K562 (cell line): Measurements from ENCODE around the gene ADGRG1. TPM values are rescaled to one million over a fixed set of nuclear protein-coding genes. Genes with fewer than 3 reads are reported as not detected.
A peak's percentile ranks its signal among the peaks of the same experiment; 100 is the strongest.

Source experiments
- ATAC-seq: fragments of 200-7000 bp; cut with Tn5 transposase; 3 replicates; pipeline ENCODE4 v1.9.1; 2020; ENCODE audit warnings: moderate library complexity
- BruUV-seq: library from RNA; stranded (reverse); fragments of 400-500 nt; replicated peaks from 2 replicates; lab custom pipeline; 2021; lab: Mats Ljungman, UMichigan
- CTCF ChIA-PET: fragments of 300-600 bp; formaldehyde crosslinking; extraction: SDS; loops from one replicate; lab custom pipeline; 2021; ENCODE audit warnings: low intra/inter-chr PET ratio; lab: Yijun Ruan, JAX
- POLR2A ChIA-PET: fragments of 300-600, 350-650 bp; sonication (Branson Sonifier 250); formaldehyde crosslinking; extraction: SDS; loops from one replicate; lab custom pipeline; 2021; ENCODE audit warnings: antibody characterized with exemption, inconsistent platforms; lab: Yijun Ruan, JAX
- DNase-seq, 4 experiments: peaks; one replicate each; pipeline versions ENCODE4 v3.0.0 to v3.0.0-alpha.2; 2011 to 2018; ENCODE audit warnings: low spot score in 3 of 4, mixed read lengths in 3 of 4; ENCODE audit errors: extremely low read depth in 1 of 4
- FAIRE-seq: peaks from 2 replicates; lab custom pipeline; 2011; peaks lifted over from hg19 to GRCh38; lab: Jason Lieb, UNC
- H2AFZ ChIP-seq: 2 replicates; pipeline ENCODE4 v1.6.0; 2011; ENCODE audit warnings: low read depth, low read length, control low read depth, inconsistent platforms
- H3K27ac ChIP-seq: fragments of 200-600 bp; 3 replicates; pipeline ENCODE4 v1.8.0; 2011; ENCODE audit warnings: low read depth, mild to moderate bottlenecking, control low read depth, inconsistent platforms, low read length, moderate library complexity, mixed read lengths; ENCODE audit errors: extremely low read depth
- H3K27me3 ChIP-seq, 2 experiments: fragments of 300-600 bp in 1 of 2; 2 replicates in 1 of 2; 3 replicates in 1 of 2; pipeline versions ENCODE4 v1.6.0 to v1.8.0; 2011; ENCODE audit warnings: inconsistent platforms in 2 of 2, low read length in 2 of 2, mild to moderate bottlenecking in 1 of 2, mixed read lengths in 1 of 2, moderate library complexity in 1 of 2; ENCODE audit not compliant: control insufficient read depth in 2 of 2, insufficient read depth in 2 of 2
- H3K36me3 ChIP-seq: fragments of 300-600 bp; 3 replicates; pipeline ENCODE4 v1.8.0; 2011; ENCODE audit warnings: mild to moderate bottlenecking, low read length, inconsistent platforms; ENCODE audit not compliant: control insufficient read depth, insufficient read depth
- H3K4me1 ChIP-seq, 2 experiments: fragments of 200-600 bp in 1 of 2; replicated peaks in 1 of 2; 2 replicates in 1 of 2; 3 replicates in 1 of 2; pipeline versions ENCODE4 v1.5.1 to v1.8.0; 2011; ENCODE audit warnings: inconsistent platforms in 2 of 2, low read length in 2 of 2, mild to moderate bottlenecking in 1 of 2, mixed read lengths in 1 of 2, moderate library complexity in 1 of 2; ENCODE audit not compliant: control insufficient read depth in 2 of 2, insufficient read depth in 2 of 2
- H3K4me2 ChIP-seq: 2 replicates; pipeline ENCODE4 v1.6.1; 2011; ENCODE audit warnings: low read length, control low read depth, inconsistent platforms, mixed read lengths; ENCODE audit not compliant: insufficient read depth
- H3K4me3 ChIP-seq: fragments of 200-600 bp; sonication (generic), shearing (Covaris generic); 2 replicates; pipeline ENCODE4 v1.5.1; 2016; ENCODE audit warnings: control low read depth, inconsistent platforms
- H3K79me2 ChIP-seq: fragments of 200-600 bp; 3 replicates; pipeline ENCODE4 v1.8.0; 2011; ENCODE audit warnings: low read length, inconsistent platforms; ENCODE audit not compliant: control insufficient read depth, insufficient read depth
- H3K9ac ChIP-seq, 2 experiments: 2 replicates each; pipeline versions ENCODE4 v1.6.0 to v1.6.1; 2011; ENCODE audit warnings: low read depth in 2 of 2, low read length in 2 of 2, control low read depth in 1 of 2, inconsistent platforms in 1 of 2, mild to moderate bottlenecking in 1 of 2, mixed read lengths in 1 of 2; ENCODE audit not compliant: insufficient read depth in 1 of 2
- H3K9me1 ChIP-seq: one replicate; pipeline ENCODE4 v1.6.0; 2011; ENCODE audit warnings: inconsistent platforms, mild to moderate bottlenecking, low read length, moderate library complexity; ENCODE audit not compliant: control insufficient read depth, insufficient read depth
- H3K9me3 ChIP-seq: replicated peaks from 2 replicates; pipeline ENCODE4 v1.5.1; 2011; ENCODE audit warnings: low read depth, low read length, inconsistent platforms; ENCODE audit not compliant: control insufficient read depth, insufficient read depth
- H4K20me1 ChIP-seq: replicated peaks from 2 replicates; pipeline ENCODE4 v1.6.1; 2011; ENCODE audit warnings: low read length, inconsistent platforms, mixed read lengths; ENCODE audit not compliant: control insufficient read depth, insufficient read depth
- FOXA3 ChIP-seq, 2 experiments: fragments of 450-650 bp in 1 of 2; sonication (generic) in 1 of 2; formaldehyde crosslinking; IDR thresholded peaks in 1 of 2; conservative IDR thresholded peaks in 1 of 2; 2 replicates each; pipeline versions ENCODE4 v1.4.0 to v1.8.0; 2020 to 2022; ENCODE audit warnings: mild to moderate bottlenecking in 2 of 2, missing genetic modification reagents in 1 of 2
- IRF9 ChIP-seq: fragments of 450-650 bp; IDR thresholded peaks from 2 replicates; pipeline ENCODE4 v1.6.1; 2016; ENCODE audit warnings: missing biosample characterization, missing genetic modification characterization
- RBM15 ChIP-seq: fragments of 200-400 bp; formaldehyde crosslinking; IDR thresholded peaks from 2 replicates; pipeline ENCODE4 v1.6.1; 2018; ENCODE audit warnings: mild to moderate bottlenecking, low read length, moderate library complexity; ENCODE audit not compliant: insufficient read depth
- TFAP4 ChIP-seq: sonication (generic); formaldehyde crosslinking; IDR thresholded peaks from 2 replicates; pipeline ENCODE4 v1.8.0; 2022; ENCODE audit warnings: missing genetic modification reagents, mild to moderate bottlenecking, moderate library complexity, borderline replicate concordance
- ZNF24 ChIP-seq: fragments of 450-650 bp; IDR thresholded peaks from 2 replicates; pipeline ENCODE4 v1.6.1; 2016
- WGBS: fragments of 100-300 bp; shearing (Covaris generic); methylation state at CpG from one replicate; pipeline ENCODE4 v1.1.6; 2016; ENCODE audit warnings: low coverage, mixed read lengths; ENCODE audit not compliant: insufficient coverage; ENCODE audit errors: missing lambda C conversion rate; 5-methylcytosine and 5-hydroxymethylcytosine counted together
- in situ Hi-C: fragments of 300-500 bp; cut with MboI; formaldehyde crosslinking; loops from 4 replicates; pipeline ENCODE4 v1.15.0; 2018; ENCODE audit warnings: inconsistent platforms, mixed read lengths
- intact Hi-C: fragments of 100-400 bp; cut with micrococcal nuclease; formaldehyde crosslinking; loops from 2 replicates; pipeline ENCODE4 v1.14.2; 2022
- polyA plus RNA-seq, 8 experiments: library from polyadenylated mRNA; depleted of rRNA in 4 of 8; stranded (reverse) in 5 of 8; unstranded in 3 of 8; fragments of >200 nt; fragmentation: Nextera tagmentation in 2 of 8; fragmentation: Illumina TruSeq in 1 of 8; extraction: Ambion mirVana in 2 of 8; extraction: Trizol in 1 of 8; gene quantifications; 2 replicates each; pipeline versions ENCODE4 v1.2.1 to v1.2.3, GENCODE V29; 2011 to 2014; ENCODE audit warnings: inconsistent platforms in 1 of 8, missing spikeins in 1 of 8
- total RNA-seq, 7 experiments: library from RNA; depleted of rRNA in 6 of 7; stranded (reverse); fragments of >200 nt in 6 of 7; fragmentation: Illumina TruSeq in 2 of 7; extraction: Trizol in 2 of 7; gene quantifications; 2 replicates each; pipeline versions ENCODE4 v1.2.1 to v1.2.3, GENCODE V29; 2011 to 2021; ENCODE audit warnings: low replicate concordance in 1 of 7

Gene ADGRG1
- total and polyA plus RNA-seq, 9 of the 15 experiments (the other 6 are each of a cell fraction or from before 2014, with no cell fraction given), result 0.04 to 0.31 (median 0.16) TPM; not detected in 6

DNA sequence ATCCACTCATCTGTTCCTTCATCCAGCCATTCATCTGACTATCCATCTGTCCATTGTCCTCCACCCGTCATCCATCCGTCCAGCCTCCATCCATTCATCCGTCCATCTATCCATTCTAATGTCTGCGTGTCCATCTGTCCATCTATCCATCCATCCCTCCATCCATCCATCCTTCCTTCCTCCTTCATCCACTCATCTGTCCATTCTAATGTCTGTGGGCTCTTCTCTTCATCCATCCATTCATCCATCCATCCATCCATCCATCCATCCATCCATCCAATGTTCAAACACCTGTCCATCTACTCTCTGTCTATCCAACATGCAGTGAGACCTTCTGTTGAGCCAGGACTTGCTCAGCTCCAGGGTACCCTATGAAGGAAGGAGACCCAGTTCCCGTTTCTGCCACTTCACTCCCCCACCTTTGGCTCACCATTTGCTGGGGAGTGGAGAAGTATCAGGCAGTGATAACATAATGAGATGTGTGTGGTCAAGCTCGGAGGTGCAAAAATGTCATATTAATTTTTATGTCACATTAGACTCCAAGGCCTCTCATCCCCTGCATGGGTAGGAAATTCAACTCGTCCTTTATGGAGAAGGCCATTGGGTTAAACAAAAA, 36.5 kb upstream of the ADGRG1 start (continued):
- TF ChIP-seq RBM15 (no peak), FOXA3 (CRISPR knock-in tag; conservative IDR thresholded peaks at IDR 0.05 in 1 of 2, IDR thresholded peaks at IDR 0.05 in 1 of 2) (no peak), IRF9 (tag) (0 out of 2 replicates have a peak, but pooled peaks have one; percentile 10), ZNF24 (no peak)

DNA sequence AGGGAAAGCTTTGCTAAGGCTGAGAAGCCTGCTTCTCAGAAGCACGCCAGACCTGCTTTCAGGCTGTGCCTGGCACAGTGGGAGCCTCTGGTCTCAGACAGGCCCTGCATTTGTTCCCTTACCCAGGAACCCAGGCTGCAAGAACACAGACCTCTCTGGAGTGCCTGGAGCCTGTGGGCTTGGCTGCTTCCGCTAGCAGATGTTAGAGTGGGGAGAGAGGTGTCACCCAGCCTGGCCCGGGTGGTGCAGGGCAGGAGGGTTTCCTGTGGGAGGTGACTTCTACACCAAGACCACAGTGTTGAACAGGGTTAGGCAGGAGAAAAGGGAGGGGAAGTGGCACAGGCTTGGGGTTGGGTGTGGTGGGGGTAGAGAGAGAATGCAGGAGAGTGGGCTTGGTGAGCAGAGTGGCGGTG, 35.8 kb upstream of the ADGRG1 start:
- peaks cover 6 to 11% of the 10 kb centered on the region in 2 experiments; a peak in 4 of 5 replicates for H3K4me1 ChIP-seq
- no peak for TF ChIP-seq TFAP4 (CRISPR knock-in tag)
- H3K9me3 ChIP-seq, result no peaks in the 10 kb centered on the region; the same call in 1 of the 2 replicates
- no peak for ATAC-seq
- ChIA-PET POLR2A (no interaction called here), CTCF (interaction anchor here (1.8 to 2.8 kb wide), 2 partner anchors 53 to 56 kb away, joined by 8 to 65 read pairs; no protein-coding TSS in a partner anchor)
- H3K79me2 ChIP-seq, result no peaks in the 10 kb centered on the region
- in situ Hi-C loops (no loop called here), intact Hi-C loops (loop anchor here (5.0 to 10.0 kb wide), 2 partner anchors 130 to 272 kb away; no protein-coding TSS in a partner anchor)
- no peaks in the 10 kb centered on the region for H3K36me3 ChIP-seq
- 2% methylated on average over 4 of the region's 4 CpGs for WGBS
- BruUV-seq, result no TSS peak
- H2AFZ ChIP-seq, result no peak overlapping the region
- H3K9ac ChIP-seq, result 0 out of 4 replicates have a peak overlapping the region, but pooled peaks of 1 of the 2 experiments have one; percentile 13
- no peak overlapping the region for H3K4me3 ChIP-seq
- H3K27me3 ChIP-seq, result peaks cover 2 to 4% of the 10 kb centered on the region in 2 experiments; a peak in 1 of 5 replicates
- no peak overlapping the region for H3K4me2 ChIP-seq
- DNase-seq, result no peak
- H3K27ac ChIP-seq, result no peak overlapping the region
- no peaks in the 10 kb centered on the region for H3K9me1 ChIP-seq
- peaks cover 6% of the 10 kb centered on the region; the same call in 1 of the 2 replicates for H4K20me1 ChIP-seq
- FAIRE-seq, result no peak
